GM12874 (cell line): ENCODE results near the gene AARSD1.
A peak's percentile ranks its signal among the peaks of the same experiment; 100 is the strongest.

Experiments
- TF ChIP-seq, protein P1 (sequence below): IDR thresholded peaks from 2 replicates; pipeline ENCODE4 v1.5.1; 2011; ENCODE audit warnings: low read depth, mild to moderate bottlenecking, control low read depth, low read length, moderate library complexity; ENCODE audit not compliant: insufficient read depth

AARSD1 gene

DNA sequence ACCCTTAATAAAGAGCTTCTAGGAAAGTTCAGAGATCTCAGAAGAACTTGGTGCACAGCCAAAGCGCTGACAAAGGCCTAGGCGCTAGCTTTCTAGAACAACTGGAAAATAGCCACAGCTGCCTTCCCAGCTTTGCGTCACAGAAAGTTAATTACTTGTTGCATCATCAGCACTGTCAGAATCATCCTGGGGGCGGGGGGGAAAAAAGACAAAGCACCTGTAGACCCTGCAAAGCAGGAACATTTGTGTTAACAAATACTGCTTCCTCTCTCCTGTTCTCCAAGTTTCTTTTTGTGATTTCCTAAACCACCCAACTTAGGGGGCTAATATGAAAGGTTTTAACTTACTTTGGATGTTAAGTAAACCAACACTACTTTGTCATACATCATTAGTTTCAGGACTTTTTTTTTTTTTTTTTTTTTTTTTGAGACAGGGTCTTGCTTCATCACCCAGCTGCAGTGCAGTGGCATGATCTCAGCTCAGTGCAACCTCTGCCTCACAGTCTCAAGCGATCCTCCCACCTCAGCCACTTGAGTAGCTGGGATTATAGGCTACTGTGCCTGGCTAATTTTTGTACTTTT, 4.8 kb upstream of the AARSD1 start:
- TF ChIP-seq, protein P1, sequence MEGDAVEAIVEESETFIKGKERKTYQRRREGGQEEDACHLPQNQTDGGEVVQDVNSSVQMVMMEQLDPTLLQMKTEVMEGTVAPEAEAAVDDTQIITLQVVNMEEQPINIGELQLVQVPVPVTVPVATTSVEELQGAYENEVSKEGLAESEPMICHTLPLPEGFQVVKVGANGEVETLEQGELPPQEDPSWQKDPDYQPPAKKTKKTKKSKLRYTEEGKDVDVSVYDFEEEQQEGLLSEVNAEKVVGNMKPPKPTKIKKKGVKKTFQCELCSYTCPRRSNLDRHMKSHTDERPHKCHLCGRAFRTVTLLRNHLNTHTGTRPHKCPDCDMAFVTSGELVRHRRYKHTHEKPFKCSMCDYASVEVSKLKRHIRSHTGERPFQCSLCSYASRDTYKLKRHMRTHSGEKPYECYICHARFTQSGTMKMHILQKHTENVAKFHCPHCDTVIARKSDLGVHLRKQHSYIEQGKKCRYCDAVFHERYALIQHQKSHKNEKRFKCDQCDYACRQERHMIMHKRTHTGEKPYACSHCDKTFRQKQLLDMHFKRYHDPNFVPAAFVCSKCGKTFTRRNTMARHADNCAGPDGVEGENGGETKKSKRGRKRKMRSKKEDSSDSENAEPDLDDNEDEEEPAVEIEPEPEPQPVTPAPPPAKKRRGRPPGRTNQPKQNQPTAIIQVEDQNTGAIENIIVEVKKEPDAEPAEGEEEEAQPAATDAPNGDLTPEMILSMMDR = no peak

DNA sequence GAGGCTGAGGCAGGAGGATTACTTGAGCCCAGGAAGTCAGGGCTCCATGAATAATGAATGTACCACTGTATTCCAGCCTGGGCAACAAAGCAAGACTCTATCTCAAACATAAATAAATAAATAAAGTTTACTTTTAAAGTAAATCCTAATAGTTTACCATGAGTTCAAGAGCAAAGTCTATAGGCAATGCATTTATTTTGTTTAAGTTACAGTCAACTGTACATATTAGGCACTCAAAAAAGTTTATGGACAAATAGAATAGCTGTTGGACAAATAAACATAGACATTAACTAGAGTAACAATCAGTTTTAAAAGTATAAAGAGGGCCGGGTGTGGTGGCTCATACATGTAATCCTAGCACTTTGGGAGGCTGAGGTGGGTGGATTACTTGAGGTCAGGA, 3.7 kb upstream of the AARSD1 start:
- TF ChIP-seq, protein P1 = no peak

DNA sequence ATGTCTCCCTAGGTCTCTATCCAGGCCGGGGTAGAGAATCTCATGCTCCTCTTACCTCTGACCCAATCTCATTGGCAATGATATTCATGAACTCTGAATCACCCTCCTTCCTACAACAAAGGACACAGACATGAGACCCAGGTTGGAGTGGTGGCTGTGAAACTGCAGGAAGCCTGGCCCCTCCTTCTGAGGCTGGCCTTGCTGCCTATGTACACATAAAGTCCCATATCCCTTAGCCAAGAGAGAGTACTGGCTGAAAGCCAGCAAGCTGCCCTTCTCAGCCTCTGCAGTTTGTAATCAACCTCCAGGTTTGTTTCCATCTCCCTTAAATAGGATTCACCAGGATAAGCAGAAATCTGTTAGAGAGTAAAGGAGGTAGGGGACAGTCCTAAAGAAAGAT, 10.6 kb downstream of the AARSD1 start:
- TF ChIP-seq, protein P1 = no peak

DNA sequence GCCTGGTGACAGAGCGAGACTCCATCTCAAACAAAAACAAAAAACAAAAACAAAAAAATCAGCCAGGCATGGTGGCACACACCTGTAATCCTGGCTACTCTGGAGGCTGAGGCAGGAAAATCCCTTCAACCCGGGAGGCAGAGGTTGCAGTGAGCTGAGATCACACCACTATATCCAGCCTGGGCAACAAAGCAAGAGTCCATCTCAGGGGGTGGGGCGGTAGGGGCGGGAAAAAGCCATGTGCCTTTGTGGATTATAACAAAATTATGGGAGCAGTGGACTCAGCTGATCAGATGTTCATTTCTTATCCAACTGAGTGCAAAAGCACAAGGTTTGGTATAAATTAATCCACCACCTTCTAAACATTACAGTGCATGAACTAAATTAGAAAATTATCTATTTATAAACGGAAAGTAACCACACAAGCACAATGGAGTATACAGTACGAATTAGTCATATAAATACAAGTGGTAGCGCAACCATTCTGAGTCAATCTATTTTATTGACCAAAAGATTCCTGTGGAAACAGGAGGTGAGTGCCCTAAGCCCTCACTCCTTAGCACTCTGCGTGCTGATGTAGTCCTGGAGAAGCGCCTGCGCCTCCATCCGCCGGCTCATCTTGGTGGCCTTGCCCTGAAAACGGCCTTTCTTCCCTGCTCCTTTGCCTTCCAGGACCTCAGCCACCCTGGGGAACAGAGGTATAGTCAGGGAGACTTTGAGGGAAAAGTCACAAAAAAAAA, 14.0 kb downstream of the AARSD1 start:
- TF ChIP-seq, protein P1 = no peak

DNA sequence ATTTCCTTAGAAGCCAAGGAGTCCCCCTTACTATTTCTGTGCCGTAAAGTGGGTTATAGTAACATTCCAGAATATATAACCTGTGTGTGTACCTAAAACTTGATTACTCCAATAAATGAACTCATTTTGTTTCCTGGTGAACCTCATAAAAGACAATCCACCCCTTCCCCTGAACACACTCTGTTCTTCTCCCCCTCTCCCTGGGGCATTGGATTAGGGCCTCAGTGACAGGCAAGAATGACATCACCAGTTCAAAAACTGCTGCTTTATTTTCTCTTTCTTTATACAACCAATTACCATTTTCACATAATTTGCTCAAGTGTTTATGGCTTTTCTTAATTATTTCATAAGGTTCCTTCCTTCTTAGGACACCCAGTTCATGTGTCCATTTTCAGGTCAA, 17.4 kb downstream of the AARSD1 start:
- TF ChIP-seq, protein P1 = no peak

DNA sequence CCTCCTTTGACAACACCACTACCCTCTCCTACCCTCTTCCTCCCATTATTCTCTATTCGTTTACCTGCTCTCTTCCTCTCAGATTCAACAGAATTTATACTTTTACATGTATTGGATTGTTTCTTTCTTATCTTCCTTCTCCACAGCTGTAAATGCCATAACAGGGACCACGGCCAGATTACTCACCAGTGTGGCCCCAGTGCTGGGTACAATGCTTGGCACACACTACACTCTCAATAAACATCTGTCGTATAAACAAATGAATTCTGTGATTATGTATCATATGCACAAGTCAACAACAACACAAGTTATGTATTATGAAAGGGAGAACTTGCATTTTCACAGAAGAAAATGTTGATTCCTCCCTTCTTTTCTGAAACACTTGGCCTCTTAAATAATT, 20.0 kb downstream of the AARSD1 start:
- TF ChIP-seq, protein P1 = no peak

DNA sequence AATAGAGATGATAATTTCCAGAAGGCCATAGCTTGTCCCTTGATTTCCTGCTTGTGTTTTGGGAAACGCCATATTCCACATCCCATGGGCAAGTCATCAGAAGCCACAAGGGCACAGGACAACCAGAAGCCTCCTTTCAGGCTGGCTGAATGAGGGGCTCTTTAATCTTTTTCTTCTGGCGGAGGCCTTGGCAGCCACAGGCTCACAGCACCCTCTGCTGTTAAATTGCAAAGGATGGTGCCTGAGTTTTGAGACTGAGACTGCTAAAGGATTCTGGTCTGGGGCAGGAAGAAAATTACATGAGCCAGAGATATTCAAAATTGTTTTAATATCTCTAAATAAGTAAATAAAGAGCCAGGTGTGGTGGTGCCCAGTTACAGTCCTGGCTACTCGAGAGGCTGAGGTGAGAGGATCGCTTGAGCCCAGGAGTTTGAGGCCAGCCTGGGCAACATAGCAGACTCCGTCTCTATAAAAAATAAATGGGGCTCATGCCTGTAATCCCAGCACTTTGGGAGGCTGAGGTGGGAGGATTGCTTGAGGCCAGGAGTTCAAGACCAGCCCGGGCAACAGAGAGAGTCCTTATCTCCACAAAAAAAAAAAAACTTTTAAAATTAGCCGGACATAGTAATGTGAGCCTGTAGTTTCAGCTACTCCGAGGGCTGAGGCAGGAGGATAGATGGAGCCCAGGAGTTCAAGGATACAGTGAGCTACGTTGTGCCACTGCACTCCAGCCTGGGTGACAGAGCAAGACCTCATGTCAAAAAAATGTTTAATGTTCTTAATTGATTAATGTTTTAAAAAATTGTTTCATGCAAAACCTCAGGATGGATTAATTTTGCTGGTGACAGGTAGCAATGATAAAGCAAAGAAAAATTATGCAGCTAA, 26.3 kb downstream of the AARSD1 start:
- TF ChIP-seq, protein P1 = peak; percentile 45
